Suprapubic skin (tissue), 3 donors: ENCODE results near the gene ARID1B.

Experiments used
- POLR2AphosphoS5 ChIP-seq, 3 donors: sonication (generic); formaldehyde crosslinking; IDR thresholded peaks; one replicate each; pipeline ENCODE4 v1.6.1; 2017; ENCODE audit warnings: antibody characterized with exemption in 3 of 3
- TF ChIP-seq, protein P1 (sequence below), 2 donors: fragments of 200-600 bp in 1 of 2; fragments of 450-650 bp in 1 of 2; sonication (generic) in 1 of 2; IDR thresholded peaks; one replicate each; pipeline ENCODE4 v1.5.1; 2016 to 2019; ENCODE audit warnings: antibody characterized with exemption in 2 of 2, mild to moderate bottlenecking in 1 of 2, moderate library complexity in 1 of 2

DNA sequence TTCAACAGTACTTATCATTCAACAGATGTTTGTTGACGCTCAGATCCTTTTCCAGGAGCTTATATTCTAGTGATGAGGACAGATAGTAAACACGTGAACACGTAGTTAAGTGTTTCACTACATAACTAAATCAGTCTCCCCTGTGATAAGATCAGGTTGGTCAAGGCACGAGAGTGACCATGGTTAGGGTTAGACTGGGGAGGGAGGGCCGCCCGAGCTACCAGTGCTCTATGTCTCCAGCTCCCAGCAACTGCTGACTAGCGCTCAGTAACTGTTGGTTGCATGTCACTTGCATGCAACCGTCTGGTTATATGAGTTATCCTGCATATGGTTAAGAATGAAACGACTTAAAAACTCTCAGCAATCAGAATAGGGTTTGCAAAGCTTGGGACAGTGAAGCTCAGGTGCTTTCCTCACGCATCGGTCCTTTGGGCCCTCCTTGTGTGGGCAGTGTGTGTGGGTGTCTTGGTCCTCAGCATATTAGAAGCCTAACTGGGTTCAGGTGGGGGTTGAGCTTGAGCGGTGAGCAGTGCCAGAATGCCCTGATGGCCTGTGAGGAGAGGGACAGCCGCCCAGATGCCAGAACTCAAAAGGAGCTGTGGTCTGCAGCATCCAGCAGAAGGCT lies 120.8 kb downstream of the ARID1B start:
- TF ChIP-seq, protein P1, sequence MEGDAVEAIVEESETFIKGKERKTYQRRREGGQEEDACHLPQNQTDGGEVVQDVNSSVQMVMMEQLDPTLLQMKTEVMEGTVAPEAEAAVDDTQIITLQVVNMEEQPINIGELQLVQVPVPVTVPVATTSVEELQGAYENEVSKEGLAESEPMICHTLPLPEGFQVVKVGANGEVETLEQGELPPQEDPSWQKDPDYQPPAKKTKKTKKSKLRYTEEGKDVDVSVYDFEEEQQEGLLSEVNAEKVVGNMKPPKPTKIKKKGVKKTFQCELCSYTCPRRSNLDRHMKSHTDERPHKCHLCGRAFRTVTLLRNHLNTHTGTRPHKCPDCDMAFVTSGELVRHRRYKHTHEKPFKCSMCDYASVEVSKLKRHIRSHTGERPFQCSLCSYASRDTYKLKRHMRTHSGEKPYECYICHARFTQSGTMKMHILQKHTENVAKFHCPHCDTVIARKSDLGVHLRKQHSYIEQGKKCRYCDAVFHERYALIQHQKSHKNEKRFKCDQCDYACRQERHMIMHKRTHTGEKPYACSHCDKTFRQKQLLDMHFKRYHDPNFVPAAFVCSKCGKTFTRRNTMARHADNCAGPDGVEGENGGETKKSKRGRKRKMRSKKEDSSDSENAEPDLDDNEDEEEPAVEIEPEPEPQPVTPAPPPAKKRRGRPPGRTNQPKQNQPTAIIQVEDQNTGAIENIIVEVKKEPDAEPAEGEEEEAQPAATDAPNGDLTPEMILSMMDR (IDR thresholded peaks at IDR 0.05) = no peak
- no peak for TF ChIP-seq POLR2AphosphoS5 (IDR thresholded peaks at IDR 0.05)
